OCI-M2 (cell line): ENCODE data around the gene ARID5B.

ENCODE experiments used
- DNase-seq: peaks from one replicate; lab custom pipeline; 2025; ENCODE audit not compliant: unreplicated experiment; lab: John Stamatoyannopoulos, UW

Gene ARID5B

DNA sequence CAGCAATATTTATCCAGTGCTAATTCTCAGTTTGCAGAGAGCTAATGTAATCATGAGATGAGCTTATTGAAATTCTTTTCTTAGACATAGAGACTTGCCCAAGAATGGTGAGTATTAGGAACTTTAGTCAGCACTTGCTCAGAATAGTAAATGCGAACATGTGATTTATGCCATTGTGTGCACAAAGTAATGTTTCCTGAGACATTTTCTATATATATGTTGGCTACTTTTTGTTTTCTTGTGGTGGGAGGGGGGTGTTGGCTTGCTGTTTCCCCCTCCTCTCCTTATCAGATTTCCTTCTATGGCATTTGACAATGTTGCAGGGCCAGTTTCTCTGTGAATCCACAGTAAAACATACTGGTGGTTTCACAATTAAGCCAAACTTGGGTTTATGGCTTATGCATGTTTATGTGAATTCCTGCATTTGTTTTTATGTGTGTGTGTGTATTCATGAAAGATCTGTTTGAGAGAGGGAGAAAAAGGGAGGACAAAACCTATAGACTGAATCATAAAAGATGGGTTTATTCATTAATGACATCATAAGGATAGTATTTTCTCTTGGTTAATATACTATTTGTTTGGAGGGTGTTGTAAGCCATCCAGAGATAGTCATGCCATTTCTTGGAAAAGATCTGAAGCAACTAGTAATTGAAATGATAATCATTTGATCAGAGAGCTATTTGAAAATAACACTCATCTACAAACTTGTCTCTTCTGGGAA, 36.3 kb downstream of the ARID5B start:
- DNase-seq, result no peak

DNA sequence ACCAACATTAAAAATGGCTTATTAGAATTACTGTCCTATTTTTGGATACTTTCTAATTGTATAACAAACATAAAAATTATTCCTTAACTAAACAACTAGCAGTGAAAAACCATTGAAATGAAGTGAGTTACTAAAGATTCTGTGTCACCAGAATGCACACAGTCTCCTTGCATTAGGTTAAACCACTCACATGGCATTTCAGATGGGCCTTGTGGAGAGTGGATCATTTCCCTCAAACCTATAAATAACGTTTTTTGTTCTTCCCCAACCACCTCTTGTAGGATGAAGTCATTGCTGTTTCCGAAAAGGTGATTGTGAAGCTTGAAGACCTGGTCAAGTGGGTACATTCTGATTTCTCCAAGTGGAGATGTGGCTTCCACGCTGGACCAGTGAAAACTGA, 38.4 kb downstream of the ARID5B start:
- no peak for DNase-seq

DNA sequence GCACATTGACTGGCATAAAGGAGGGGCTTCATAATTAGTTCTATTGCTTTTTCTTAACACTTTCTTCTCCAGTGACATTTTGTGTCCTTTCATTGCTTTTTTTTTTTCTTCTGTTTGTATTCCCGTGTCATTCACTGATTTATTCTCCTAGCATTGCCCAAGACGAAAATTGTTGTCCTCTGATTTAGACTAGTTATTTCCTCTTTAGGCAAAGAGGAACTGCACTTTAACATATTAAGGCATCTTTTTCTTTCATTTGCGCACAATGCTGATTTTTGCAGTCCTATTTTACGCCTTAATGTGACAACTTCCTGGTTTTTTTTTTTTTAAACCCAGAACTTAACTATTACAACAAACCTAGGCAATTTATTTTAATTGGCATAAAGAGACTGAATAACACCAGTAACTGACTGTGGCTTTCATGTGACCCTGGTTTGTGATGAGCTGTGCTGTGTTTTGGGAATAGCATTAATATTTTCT, 39.7 kb downstream of the ARID5B start:
- DNase-seq, result no peak

DNA sequence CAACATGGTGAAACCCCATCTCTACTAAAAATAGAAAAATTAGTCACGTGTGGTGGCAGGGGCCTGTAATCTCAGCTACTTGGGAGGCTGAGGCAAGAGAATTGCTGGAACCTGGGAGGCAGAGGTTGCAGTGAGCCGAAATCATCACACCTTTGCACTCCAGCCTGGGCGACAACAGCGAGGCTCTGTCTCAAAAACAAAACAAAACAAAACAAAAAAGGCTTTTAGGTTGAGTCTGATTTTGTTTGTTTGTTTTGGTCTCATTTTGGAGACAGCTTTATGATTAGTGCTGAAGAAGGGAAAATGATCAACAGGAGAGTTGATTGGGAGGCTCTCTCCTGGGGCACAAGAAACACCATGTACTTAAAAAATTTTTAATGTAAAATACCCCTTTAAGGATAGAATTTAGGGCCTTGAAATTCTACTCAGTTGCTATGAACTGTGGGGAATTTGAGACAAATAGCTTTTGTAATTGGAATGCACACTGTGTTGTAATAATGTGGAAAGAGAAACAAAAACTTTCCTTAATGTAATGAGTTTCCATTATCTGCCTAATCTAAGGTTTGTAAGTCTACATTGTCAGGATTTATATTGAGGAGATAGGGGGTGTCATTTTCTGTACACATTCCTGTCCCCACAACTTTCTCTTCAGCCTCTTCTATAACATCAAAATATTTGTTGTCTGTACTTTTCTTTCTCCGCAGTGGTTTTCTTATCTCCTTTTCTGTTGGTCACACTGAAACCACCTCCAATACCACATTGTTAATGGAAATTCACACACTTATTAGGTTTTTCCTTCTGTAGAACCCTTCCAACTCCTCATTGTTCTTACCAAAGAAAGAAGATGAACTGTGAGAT, 41.3 kb downstream of the ARID5B start:
- DNase-seq, result no peak

DNA sequence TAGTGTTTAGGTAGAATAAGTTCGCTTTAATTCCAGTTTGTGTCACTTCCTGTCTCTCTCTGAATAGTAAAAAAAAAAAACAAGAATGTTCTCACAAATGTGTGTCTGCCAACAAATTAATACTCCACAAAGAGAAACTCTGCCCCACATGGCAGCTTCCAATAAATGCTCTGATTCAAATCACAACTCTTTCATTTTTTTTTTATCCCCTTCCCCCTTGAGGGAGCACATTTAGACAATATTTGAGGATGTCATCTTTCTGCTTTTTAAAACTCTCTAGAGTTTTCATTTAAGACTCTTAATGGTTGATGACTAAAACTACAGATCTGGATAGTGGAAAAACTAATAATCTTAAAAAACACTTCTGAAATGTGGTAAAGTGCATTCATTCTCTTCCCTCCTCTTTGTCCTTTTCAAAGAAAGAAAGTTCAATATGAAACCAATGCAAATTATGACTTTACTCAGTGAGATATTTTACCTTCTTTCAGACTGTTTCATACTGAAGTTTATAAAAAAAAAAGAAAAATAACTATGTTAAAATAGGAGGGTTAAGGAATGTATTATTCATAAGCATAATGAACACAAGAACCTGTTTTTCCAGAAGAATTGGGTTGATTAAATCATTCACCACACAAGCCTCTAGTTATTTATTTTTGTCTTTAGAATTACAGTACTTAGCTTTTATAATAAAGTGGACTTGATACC, 42.3 kb downstream of the ARID5B start:
- DNase-seq, result no peak

DNA sequence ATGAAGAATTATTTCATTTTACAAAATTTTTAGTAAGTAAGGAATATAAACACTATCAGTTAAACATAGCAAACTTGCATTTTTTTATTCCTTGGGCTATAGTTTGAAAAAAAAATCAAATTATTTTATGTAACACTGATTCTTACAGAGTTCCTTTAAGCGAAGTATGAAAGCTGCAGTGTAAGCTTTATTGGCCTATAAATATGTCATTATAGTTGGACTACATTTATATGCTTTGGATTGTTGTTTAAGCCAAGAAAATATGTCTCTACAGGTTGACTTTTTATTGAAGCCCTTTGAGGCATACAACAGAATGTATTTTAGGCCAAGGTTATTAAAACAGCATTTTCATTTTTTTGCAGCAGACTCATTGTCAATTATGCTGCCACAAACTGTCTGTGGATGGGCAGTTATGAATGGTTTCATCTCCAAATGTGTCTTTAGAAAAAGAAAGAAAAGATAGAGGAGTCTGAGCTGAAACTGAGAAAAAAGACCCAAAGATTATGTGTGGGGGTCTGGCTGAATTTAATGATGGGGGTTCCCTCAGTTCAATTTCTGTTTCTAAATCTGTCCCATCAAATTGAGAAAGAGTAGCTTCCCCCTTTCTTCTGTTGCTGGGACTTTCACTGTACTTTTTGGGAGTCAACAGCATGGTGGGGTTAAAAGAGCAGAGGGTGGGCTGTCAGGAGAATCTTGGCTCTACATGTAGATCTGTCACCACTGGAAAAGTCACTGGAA, 43.1 kb downstream of the ARID5B start:
- DNase-seq, result no peak

DNA sequence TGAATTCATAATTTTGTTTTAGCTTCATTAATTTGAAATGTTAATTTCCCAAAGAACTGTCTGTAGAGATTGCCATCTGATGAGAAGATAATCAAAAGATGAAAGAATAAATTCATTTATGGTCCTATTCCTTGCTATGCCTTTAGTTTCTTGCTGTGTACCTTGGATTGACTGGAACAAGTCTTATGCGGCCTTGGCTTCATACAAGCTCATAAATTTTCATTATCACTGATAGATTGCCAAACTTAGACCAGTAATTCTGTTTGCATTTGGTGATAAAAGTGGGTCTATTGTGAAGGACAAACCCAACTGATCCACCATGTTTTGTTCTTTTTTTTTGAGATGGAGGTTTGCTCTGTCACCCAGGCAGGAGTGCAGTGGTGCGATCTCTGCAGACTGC, 48.2 kb downstream of the ARID5B start:
- no peak for DNase-seq

DNA sequence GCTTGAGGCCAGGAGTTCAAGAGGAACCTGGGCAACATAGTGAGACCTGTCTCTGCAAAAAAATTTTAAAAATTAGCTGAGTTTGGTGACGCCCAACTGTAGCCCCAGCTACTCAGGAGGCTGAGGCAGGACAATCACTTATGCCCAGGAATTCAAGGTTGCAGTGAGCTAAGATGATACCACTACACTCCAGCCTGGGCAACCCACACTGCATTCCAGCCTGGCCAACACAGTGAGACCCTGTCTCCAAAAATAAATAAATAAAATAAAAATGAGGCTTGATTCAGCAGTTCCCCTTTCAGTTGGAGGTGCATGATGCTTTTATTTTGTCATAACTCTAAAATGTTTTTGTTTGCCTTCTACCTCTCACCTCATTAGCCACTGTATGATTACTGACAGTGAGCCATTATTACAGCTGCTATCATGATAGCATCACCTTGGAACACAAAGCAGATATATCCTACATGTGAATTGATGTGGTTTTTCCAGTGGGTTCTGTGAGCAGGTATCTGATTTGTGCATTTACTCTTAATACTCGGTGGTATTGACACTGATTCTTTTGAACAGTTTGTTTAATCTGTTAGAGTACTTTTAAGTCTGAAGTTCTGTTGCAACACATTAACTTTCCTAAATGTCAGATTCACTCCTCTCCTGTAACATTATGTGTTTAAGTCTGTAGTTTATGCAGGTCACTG, 49.1 kb downstream of the ARID5B start:
- no peak for DNase-seq

DNA sequence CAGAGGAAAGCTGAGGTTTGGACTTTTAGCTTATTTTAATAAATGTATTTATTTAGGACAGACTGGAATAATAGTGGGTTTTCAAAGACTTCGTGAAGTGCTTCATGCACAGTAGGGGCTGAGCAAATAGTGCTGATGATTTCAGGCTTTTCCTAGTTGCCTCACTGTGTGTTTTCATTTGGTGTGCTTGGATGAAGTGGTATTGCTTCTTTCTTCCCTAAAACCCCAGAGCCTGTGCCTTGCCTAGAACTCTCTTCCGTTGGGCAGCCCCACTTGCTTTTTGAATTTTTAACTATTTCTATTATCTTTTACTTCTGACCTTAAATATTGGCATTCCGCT, 49.6 kb downstream of the ARID5B start:
- DNase-seq, result no peak

DNA sequence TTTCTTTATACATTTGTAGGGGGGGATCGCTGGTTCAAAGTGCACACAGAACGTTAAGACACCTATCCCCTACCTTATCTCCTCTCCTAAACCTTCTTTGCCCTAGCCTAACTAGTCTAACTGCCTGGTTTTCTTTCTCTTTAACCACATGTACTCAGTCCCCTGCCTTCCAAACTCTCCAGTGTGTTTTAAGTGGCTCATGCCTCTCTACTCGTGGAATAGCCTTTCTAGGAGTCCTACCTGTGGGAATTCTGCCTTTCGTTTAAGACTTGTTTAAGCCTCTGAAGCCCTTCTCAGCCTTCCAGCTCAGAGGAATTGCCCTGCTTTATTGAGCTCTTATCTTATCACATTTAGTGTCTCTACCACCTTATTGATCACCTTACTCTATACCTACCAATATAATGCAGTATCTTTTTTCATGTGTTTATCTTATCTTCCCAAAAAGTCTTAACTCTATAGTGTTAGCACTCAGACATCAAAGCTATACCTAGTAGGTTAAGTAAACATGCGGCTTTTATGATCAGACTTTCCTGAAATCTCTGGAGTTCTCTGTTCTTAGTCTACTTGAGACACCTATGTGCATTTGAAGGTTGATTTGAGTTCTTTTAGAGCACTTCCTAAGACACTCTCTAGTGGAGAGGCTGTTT, 50.7 kb downstream of the ARID5B start:
- DNase-seq, result no peak

DNA sequence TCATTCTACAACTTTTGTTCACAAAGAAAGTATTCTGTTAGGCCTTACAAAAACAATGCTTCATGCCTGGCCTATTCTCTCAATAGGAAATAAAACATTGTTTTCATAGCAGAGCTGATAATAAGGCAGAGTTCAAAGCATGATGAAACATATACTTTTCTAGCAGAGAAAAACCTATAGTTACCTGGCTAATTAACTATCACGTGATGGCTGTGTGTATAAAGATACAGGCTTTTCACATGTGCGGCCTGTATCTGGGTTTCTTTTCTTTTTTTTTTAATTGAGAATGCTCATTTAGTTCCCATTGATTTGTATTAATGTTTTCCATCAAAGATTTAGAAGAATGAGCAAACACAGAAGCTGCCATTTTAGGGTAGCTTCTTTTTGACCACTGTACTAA, 51.7 kb downstream of the ARID5B start:
- DNase-seq, result no peak

DNA sequence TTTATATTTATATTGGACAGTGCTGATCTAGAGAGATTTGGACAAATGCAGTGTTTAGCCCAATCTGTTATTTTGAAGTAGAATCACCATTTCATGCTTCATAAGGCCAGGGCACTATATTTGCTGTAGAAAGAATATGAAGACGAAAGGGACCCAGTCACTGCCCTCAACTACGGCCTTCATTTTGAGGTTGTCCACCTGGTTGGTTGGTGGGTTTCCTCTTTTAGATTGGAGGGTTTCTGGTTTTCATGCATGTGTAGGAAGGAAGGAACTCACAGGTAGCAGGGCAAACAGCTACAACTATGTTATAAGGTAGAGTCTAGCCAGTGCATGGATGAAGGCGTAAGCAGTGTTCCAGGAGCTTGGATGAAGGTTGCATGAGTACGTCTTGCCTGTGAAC, 56.3 kb downstream of the ARID5B start:
- DNase-seq, result no peak

DNA sequence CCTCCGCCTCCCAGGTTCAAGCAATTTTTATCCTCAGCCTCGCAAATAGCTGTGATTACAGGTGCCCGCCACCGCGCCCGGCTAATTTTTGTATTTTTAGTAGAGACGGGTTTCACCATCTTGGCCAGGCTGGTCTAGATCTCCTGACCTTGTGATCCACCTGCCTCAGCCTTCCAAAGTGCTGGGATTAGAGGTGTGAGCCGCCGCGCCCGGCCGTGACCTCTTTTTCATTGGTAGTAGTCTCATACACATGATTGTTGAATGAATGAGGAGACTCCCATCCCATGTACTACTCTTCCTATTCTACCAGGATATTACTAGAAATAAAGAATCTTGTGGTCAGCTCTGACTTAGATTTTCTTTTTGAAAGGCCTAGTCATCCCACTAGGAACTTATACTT, 56.8 kb downstream of the ARID5B start:
- no peak for DNase-seq

DNA sequence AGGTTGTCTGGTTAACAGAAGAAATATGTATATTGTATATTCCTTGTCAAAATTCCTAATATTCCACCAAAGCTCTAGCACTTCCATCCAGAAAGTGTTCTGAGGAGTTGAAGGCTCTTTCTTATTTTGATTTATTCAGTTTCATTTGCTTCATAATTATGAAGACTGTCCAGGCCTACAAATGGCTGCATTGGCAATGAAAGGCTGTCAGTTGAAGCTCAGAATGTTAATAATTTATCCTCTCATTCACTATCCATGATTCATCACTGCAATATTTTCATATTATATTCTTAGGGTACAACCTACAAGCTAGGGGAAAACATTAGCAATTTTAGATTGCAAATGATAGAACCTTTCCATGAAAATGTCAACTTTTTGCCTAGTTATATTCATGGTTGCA, 57.3 kb downstream of the ARID5B start:
- no peak for DNase-seq

DNA sequence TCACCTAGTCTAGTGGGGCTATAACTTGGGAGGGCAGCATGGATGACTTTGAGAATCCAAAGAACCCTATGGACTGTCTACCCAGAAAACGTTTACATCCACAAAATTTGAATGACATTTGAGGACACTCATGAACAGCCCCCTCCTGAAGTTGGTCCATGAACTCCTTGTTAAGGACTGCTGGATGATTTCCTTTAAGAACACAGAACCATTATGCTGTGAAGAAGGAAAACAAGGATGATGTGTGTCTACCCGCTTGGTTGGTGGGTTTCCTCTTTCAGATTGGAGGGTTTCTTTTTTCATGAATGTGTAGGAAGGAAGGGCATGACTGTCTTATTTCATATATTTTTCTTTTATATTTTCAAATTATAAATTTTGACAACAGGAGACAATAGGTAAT, 58.3 kb downstream of the ARID5B start:
- no peak for DNase-seq

DNA sequence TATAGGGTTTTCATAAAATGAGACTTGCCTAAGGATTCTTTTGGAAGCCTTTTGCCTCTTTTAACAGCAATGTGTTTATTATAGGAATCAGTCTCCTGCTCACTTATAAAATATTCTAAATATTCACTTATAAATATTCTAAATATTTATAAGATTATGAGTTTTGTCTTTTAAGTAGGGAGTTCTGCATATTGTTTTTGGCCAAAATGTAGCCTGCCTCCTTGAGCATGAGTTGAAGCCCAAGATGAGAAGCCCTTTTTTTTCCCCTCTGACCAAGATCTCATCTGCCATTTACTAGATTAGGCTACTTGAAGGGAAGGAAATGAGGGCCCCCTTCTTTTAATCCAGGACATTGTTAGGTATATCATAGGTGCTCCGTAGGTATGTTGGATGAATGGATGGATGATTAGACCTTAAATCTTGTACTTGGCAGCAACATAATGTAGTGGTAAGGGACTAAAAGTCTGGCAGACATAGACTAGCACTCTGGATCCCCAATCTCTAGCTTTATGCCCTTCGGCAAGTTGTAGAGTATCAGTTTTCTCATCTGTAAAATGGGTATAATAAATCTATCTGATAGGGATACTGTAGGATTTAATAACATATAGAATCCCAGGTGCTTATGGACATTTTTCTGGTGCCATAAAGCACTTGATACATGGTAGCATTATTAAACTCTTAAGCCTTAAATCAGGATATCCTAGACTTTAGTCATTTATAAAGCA, 59.1 kb downstream of the ARID5B start:
- DNase-seq, result no peak

DNA sequence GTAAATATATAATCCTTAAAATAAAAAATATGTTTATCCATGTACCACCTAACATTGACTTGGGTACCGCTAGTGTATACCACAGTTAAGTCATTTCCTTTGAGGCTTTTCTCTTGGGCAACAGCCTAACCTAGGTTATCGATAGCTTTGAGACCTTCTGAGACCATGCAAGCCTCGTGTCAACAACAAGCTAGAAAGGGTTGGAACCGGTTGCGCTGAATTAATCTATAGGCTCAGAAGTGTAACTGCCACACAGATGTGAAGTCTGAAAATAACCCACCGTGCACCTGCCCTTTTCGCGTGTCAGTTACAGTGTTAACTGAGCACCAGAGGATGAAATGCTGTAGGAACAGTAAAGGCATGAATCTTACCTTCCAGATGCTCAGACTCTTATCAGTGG, 59.8 kb downstream of the ARID5B start:
- no peak for DNase-seq

DNA sequence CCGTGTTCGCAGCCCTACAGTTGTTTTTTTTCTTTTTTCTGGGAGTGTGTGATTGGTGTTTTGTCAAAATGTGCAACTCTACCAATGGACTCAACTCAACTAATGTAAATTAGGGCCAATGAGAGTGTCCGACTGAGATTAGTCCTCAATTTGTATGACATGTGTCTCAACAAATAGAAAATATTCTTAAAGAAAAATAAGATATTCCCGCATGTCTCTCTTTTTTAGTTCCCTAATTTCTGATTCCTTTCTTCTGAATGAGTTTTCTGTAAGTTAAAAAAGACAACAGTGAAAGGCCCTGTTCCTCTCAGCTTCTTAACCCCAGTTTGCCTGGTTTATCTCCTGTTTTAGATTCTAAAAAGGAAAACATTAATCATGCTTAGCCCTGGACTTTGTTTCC, 61.5 kb downstream of the ARID5B start:
- no peak for DNase-seq

DNA sequence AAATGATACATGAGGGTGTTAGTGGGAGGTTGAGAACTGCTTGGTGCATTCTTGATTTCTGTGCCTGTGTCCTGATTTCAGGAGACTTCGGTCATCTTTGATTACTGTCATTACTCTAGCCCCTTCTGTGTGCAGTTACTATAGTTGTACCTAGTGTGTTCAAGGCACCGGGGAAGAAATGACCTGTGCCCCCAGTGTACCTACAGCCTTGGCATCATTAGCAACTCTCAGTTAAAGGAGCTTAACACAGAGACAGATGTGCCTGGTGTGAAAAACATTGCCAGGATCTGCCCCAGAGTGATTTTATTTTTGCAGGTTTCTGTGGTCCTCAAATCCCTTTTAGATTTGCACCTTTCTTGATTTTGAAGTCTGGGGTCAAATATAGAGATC, 62.2 kb downstream of the ARID5B start:
- no peak for DNase-seq
